Smooth muscle cell (in vitro differentiated cells): ENCODE measurements around the gene HUS1. TPM values are rescaled to one million over a fixed set of nuclear protein-coding genes. Genes with fewer than 3 reads are reported as not detected.

Experiments
- DNase-seq: peaks from one replicate; lab custom pipeline; 2025; ENCODE audit not compliant: unreplicated experiment; lab: John Stamatoyannopoulos, UW
- H2AFZ ChIP-seq: fragments of 200-600 bp; sonication (generic); 2 replicates; pipeline ENCODE4 v1.6.0; 2016; ENCODE audit warnings: antibody characterized with exemption, low read depth, mild to moderate bottlenecking
- H3F3A ChIP-seq: fragments of 200-600 bp; sonication (generic); 2 replicates; pipeline ENCODE4 v1.6.0; 2017; ENCODE audit warnings: antibody characterized with exemption, low read depth
- H3K27ac ChIP-seq: fragments of 200-600 bp; sonication (generic); 2 replicates; pipeline ENCODE4 v1.5.1; 2016; ENCODE audit warnings: low read depth, mild to moderate bottlenecking
- H3K27me3 ChIP-seq: fragments of 200-600 bp; sonication (generic); 2 replicates; pipeline ENCODE4 v1.6.1; 2016; ENCODE audit warnings: low read depth, mild to moderate bottlenecking
- H3K36me3 ChIP-seq: fragments of 200-600 bp; sonication (generic); 2 replicates; pipeline ENCODE4 v1.5.1; 2016; ENCODE audit warnings: low read depth
- H3K4me1 ChIP-seq: fragments of 200-600 bp; sonication (generic); 2 replicates; pipeline ENCODE4 v1.5.1; 2016; ENCODE audit warnings: low read depth
- H3K4me2 ChIP-seq: fragments of 200-600 bp; sonication (generic); 2 replicates; pipeline ENCODE4 v1.6.0; 2016; ENCODE audit warnings: mild to moderate bottlenecking
- H3K4me3 ChIP-seq: fragments of 200-600 bp; sonication (generic); 2 replicates; pipeline ENCODE4 v1.5.1; 2016; ENCODE audit warnings: mild to moderate bottlenecking
- H3K79me2 ChIP-seq: fragments of 200-600 bp; sonication (generic); 2 replicates; pipeline ENCODE4 v1.6.0; 2016; ENCODE audit warnings: low read depth, mild to moderate bottlenecking
- H3K9ac ChIP-seq: fragments of 200-600 bp; sonication (generic); 2 replicates; pipeline ENCODE4 v1.6.0; 2016; ENCODE audit warnings: low read depth
- H3K9me3 ChIP-seq: fragments of 200-600 bp; sonication (generic); replicated peaks from 2 replicates; pipeline ENCODE4 v1.5.1; 2016; ENCODE audit warnings: low read depth
- H4K20me1 ChIP-seq: fragments of 200-600 bp; sonication (generic); 2 replicates; pipeline ENCODE4 v1.6.0; 2016; ENCODE audit warnings: low read depth
- WGBS: methylation state at CpG from one replicate; pipeline ENCODE4 v1.1.7; 2016; ENCODE audit warnings: low lambda C conversion rate; 5-methylcytosine and 5-hydroxymethylcytosine counted together
- polyA plus RNA-seq: library from polyadenylated mRNA; unstranded; fragments of >200 nt; fragmentation: Nextera tagmentation; extraction: Ambion mirVana; gene quantifications from 2 replicates; pipeline ENCODE4 v1.2.1, GENCODE V29; 2016
- total RNA-seq: library from RNA; depleted of rRNA; stranded (reverse); fragments of >200 nt; gene quantifications from 2 replicates; pipeline ENCODE4 v1.2.3, GENCODE V29; 2014
- TF ChIP-seq, protein P1 (sequence below): fragments of 200-600 bp; sonication (generic); IDR thresholded peaks from 2 replicates; pipeline ENCODE4 v1.5.1; 2017; ENCODE audit warnings: borderline replicate concordance, mild to moderate bottlenecking, antibody characterized with exemption; ENCODE audit not compliant: insufficient read depth, poor library complexity, severe bottlenecking

The HUS1 gene
- total and polyA plus RNA-seq, 2 experiments from 2014 or later = 13.2 to 35.8 TPM

DNA sequence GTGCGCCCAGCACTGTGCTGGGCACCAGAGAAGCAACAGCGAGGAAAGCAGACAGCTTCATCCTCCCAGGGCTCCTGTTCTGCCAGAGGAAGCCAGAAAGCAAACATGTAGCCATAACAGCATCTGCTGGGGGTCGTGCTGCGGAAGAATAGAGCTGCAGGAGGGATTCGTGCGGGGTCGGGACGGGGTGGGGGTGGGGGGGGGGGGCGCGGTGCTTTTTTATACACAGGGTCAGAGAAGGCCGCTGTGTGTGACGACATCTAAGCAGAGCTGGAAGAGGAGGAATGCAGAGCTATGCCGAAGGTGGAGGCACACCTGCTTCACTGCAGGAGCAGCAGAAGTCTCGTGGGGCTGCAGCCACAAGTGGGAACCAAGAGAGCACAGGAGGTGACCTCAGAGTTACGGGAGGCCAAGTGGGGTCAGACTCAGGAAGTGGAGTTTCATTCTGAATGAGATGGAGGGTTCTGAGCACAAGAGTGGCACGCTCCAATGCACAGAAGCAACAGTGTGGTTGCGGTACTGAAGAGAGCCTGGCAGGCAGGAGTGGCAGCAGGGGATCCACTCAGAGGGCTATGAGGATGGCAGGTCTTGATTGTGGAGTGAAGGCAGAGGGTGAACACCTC is 42.2 kb downstream of the HUS1 start:
- Histone ChIP-seq H2AFZ (no peak overlapping the region), H3F3A (no peaks in the 10 kb centered on the region), H3K4me1 (peaks cover 5% of the 10 kb centered on the region), H3K4me3 (no peak overlapping the region), H3K79me2 (no peaks in the 10 kb centered on the region), H3K9me3 (no peaks in the 10 kb centered on the region), H3K4me2 (no peak overlapping the region), H3K36me3 (no peaks in the 10 kb centered on the region), H3K27ac (no peak overlapping the region), H3K27me3 (no peaks in the 10 kb centered on the region), H3K9ac (no peak overlapping the region), H4K20me1 (no peaks in the 10 kb centered on the region)
- WGBS = 79% methylated on average over 17 of the region's 17 CpGs
- TF ChIP-seq, protein P1, sequence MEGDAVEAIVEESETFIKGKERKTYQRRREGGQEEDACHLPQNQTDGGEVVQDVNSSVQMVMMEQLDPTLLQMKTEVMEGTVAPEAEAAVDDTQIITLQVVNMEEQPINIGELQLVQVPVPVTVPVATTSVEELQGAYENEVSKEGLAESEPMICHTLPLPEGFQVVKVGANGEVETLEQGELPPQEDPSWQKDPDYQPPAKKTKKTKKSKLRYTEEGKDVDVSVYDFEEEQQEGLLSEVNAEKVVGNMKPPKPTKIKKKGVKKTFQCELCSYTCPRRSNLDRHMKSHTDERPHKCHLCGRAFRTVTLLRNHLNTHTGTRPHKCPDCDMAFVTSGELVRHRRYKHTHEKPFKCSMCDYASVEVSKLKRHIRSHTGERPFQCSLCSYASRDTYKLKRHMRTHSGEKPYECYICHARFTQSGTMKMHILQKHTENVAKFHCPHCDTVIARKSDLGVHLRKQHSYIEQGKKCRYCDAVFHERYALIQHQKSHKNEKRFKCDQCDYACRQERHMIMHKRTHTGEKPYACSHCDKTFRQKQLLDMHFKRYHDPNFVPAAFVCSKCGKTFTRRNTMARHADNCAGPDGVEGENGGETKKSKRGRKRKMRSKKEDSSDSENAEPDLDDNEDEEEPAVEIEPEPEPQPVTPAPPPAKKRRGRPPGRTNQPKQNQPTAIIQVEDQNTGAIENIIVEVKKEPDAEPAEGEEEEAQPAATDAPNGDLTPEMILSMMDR = no peak
- DNase-seq = no peak

DNA sequence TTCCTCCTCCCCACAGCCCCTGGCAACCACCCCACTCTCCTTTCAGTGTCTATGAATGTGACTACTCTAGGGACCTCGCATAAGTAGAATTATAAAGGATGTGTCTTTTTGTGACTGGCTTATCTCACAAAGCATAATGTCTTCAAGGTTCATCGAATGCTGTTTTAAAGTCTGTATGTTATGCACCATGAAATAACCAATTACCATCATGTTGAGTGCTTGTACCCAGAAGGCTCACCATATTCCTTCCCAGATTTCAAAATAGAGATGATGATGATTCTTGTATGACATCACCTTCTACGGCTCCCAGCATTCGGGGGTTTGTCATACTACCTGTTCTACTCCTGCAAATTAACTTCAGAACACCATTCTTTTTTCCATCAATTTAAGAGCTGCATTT is 43.1 kb downstream of the HUS1 start:
- no peak overlapping the region for H3K4me3 ChIP-seq
- 81% methylated on average over 4 of the region's 4 CpGs for whole genome bisulfite sequencing
- H3K79me2 ChIP-seq = no peaks in the 10 kb centered on the region
- H3K9ac ChIP-seq = no peak overlapping the region
- H2AFZ ChIP-seq = no peak overlapping the region
- no peak for DNase-seq
- H3K27me3 ChIP-seq = no peaks in the 10 kb centered on the region
- no peaks in the 10 kb centered on the region for H3K4me1 ChIP-seq
- no peaks in the 10 kb centered on the region for H3K9me3 ChIP-seq
- H3F3A ChIP-seq = no peaks in the 10 kb centered on the region
- H3K36me3 ChIP-seq = no peaks in the 10 kb centered on the region
- no peaks in the 10 kb centered on the region for H4K20me1 ChIP-seq
- H3K4me2 ChIP-seq = no peak overlapping the region
- no peak overlapping the region for H3K27ac ChIP-seq
- TF ChIP-seq, protein P1 = no peak

DNA sequence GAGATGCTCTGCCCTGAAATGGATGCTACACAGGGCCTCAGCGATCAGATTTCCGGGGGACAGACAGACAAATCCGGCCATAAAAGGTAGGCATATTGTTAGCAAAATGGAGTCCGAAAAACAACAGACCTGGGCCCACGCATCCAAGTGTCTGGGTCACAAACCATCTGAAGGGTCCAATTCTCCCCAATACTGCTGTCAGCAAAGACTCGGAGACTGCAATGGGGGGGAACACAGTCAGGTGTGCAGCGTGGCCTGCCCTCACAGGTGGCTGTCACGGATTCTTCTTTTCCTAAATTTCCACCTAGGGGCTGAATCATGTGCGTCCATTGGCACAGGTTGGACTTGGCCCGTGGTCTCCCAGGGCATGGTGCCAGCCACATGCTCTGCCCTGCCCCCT is 44.1 kb downstream of the HUS1 start:
- H3K36me3 ChIP-seq = no peaks in the 10 kb centered on the region
- no peaks in the 10 kb centered on the region for H3K4me1 ChIP-seq
- no peak overlapping the region for H3K4me2 ChIP-seq
- H3K27ac ChIP-seq = no peak overlapping the region
- no peak overlapping the region for H2AFZ ChIP-seq
- TF ChIP-seq, protein P1 = no peak
- no peak for DNase-seq
- no peaks in the 10 kb centered on the region for H3F3A ChIP-seq
- no peaks in the 10 kb centered on the region for H3K79me2 ChIP-seq
- H3K27me3 ChIP-seq = no peaks in the 10 kb centered on the region
- WGBS = 96% methylated on average over 10 of the region's 10 CpGs
- H3K9ac ChIP-seq = no peak overlapping the region
- H3K4me3 ChIP-seq = no peak overlapping the region
- no peaks in the 10 kb centered on the region for H3K9me3 ChIP-seq
- H4K20me1 ChIP-seq = no peaks in the 10 kb centered on the region

- Histone ChIP-seq H3K4me2 (no peak overlapping the region), H3K4me1 (no peaks in the 10 kb centered on the region), H3K27me3 (no peaks in the 10 kb centered on the region), H3K27ac (no peak overlapping the region), H3F3A (no peaks in the 10 kb centered on the region), H3K79me2 (no peaks in the 10 kb centered on the region), H4K20me1 (no peaks in the 10 kb centered on the region), H3K36me3 (no peaks in the 10 kb centered on the region), H2AFZ (no peak overlapping the region), H3K4me3 (no peak overlapping the region), H3K9me3 (no peaks in the 10 kb centered on the region), H3K9ac (no peak overlapping the region)
- TF ChIP-seq, protein P1 = no peak
- no peak for DNase-seq
- 78% methylated on average over 6 of the region's 6 CpGs for WGBS
Measured at GRCh38 chr7:47934831-47935230, 44.6 kb downstream of the HUS1 start.
